H9 (cell line): ENCODE data around the gene KLK1. TPM values are rescaled to one million over a fixed set of nuclear protein-coding genes. Genes with fewer than 3 reads are reported as not detected.

Source experiments
- DNase-seq: peaks from one replicate; pipeline ENCODE4 v3.0.0-alpha.2; 2017
- H2AFZ ChIP-seq: one replicate; pipeline ENCODE4 v1.6.1; 2013; ENCODE audit warnings: mild to moderate bottlenecking, low read length, control low read depth, moderate library complexity
- H2AK5ac ChIP-seq: 2 replicates; pipeline ENCODE4 v1.6.1; 2013; ENCODE audit warnings: low read length, control low read depth, mixed read lengths; ENCODE audit not compliant: insufficient read length
- H2BK120ac ChIP-seq: one replicate; pipeline ENCODE4 v1.6.1; 2013; ENCODE audit warnings: low read depth, mild to moderate bottlenecking, low read length, control low read depth, inconsistent platforms; ENCODE audit not compliant: poor library complexity, severe bottlenecking
- H2BK12ac ChIP-seq: 2 replicates; pipeline ENCODE4 v1.6.1; 2013; ENCODE audit warnings: low read length, control low read depth, mixed read lengths, low read depth; ENCODE audit not compliant: insufficient read length
- H2BK15ac ChIP-seq: 2 replicates; pipeline ENCODE4 v1.6.1; 2013; ENCODE audit warnings: low read depth, low read length, control low read depth
- H2BK20ac ChIP-seq: one replicate; pipeline ENCODE4 v1.6.1; 2013; ENCODE audit warnings: low read depth, mild to moderate bottlenecking, low read length, control low read depth, inconsistent platforms; ENCODE audit not compliant: poor library complexity, severe bottlenecking
- H2BK5ac ChIP-seq: 2 replicates; pipeline ENCODE4 v1.6.1; 2013; ENCODE audit warnings: low read length, control low read depth, mixed read lengths; ENCODE audit not compliant: insufficient read length
- H3K14ac ChIP-seq: 2 replicates; pipeline ENCODE4 v1.6.1; 2013; ENCODE audit warnings: low read length, control low read depth; ENCODE audit not compliant: insufficient read depth
- H3K18ac ChIP-seq: 2 replicates; pipeline ENCODE4 v1.6.1; 2013; ENCODE audit warnings: low read depth, mild to moderate bottlenecking, mixed read lengths, low read length, control low read depth; ENCODE audit not compliant: insufficient read length
- H3K23ac ChIP-seq: 2 replicates; pipeline ENCODE4 v1.6.1; 2013; ENCODE audit warnings: low read length, control low read depth, mixed read lengths, low read depth; ENCODE audit not compliant: insufficient read length
- H3K23me2 ChIP-seq: 2 replicates; pipeline ENCODE4 v1.6.1; 2013; ENCODE audit warnings: low read depth, mild to moderate bottlenecking, mixed read lengths, low read length, control low read depth; ENCODE audit not compliant: insufficient read length, poor library complexity, severe bottlenecking
- H3K27ac ChIP-seq: 2 replicates; pipeline ENCODE4 v1.5.1; 2013; ENCODE audit warnings: low read length, control low read depth, mixed read lengths, low read depth; ENCODE audit not compliant: insufficient read length
- H3K27me3 ChIP-seq: 2 replicates; pipeline ENCODE4 v1.6.1; 2013; ENCODE audit warnings: low read length, control low read depth, inconsistent platforms; ENCODE audit not compliant: insufficient read depth
- H3K4ac ChIP-seq: 2 replicates; pipeline ENCODE4 v1.6.1; 2013; ENCODE audit warnings: low read depth, mild to moderate bottlenecking, control low read depth, inconsistent platforms, low read length, moderate library complexity
- H3K4me1 ChIP-seq: 2 replicates; pipeline ENCODE4 v1.6.1; 2013; ENCODE audit warnings: low read length, control low read depth, inconsistent platforms; ENCODE audit not compliant: insufficient read depth
- H3K4me2 ChIP-seq: 2 replicates; pipeline ENCODE4 v1.6.1; 2013; ENCODE audit warnings: low read length, control low read depth, mixed read lengths; ENCODE audit not compliant: insufficient read length, insufficient read depth
- H3K56ac ChIP-seq: 2 replicates; pipeline ENCODE4 v1.6.1; 2013; ENCODE audit warnings: low read depth, mild to moderate bottlenecking, mixed read lengths, low read length, control low read depth; ENCODE audit not compliant: insufficient read length
- H3K79me1 ChIP-seq: 2 replicates; pipeline ENCODE4 v1.6.1; 2013; ENCODE audit warnings: low read depth, mild to moderate bottlenecking, moderate library complexity, low read length, control low read depth, inconsistent platforms; ENCODE audit not compliant: insufficient read depth, poor library complexity, severe bottlenecking
- H3K79me2 ChIP-seq: 2 replicates; pipeline ENCODE4 v1.6.1; 2013; ENCODE audit warnings: low read length, control low read depth, inconsistent platforms; ENCODE audit not compliant: insufficient read depth
- H3K9ac ChIP-seq: 2 replicates; pipeline ENCODE4 v1.6.1; 2013; ENCODE audit warnings: low read length, control low read depth, mixed read lengths; ENCODE audit not compliant: insufficient read length; ENCODE audit errors: extremely low read depth
- H3K9me3 ChIP-seq: one replicate; pipeline ENCODE4 v1.6.1; 2013; ENCODE audit warnings: low read depth, low read length, inconsistent platforms; ENCODE audit not compliant: control insufficient read depth
- H3T11ph ChIP-seq: one replicate; pipeline ENCODE4 v1.6.1; 2013; ENCODE audit warnings: mild to moderate bottlenecking, low read length, control low read depth, inconsistent platforms
- H4K20me1 ChIP-seq: one replicate; pipeline ENCODE4 v1.6.1; 2013; ENCODE audit not compliant: control insufficient read depth, insufficient read length, insufficient read depth
- H4K5ac ChIP-seq: 2 replicates; pipeline ENCODE4 v1.6.1; 2013; ENCODE audit warnings: low read depth, mild to moderate bottlenecking, mixed read lengths, low read length, control low read depth; ENCODE audit not compliant: insufficient read length
- H4K8ac ChIP-seq: replicated peaks from 2 replicates; pipeline ENCODE4 v1.6.1; 2013; ENCODE audit warnings: low read length, control low read depth, mixed read lengths, low read depth; ENCODE audit not compliant: insufficient read length
- H4K91ac ChIP-seq: 2 replicates; pipeline ENCODE4 v1.6.1; 2013; ENCODE audit warnings: low read depth, mild to moderate bottlenecking, moderate library complexity, mixed read lengths, low read length, control low read depth; ENCODE audit not compliant: insufficient read length
- H3K27ac Mint-ChIP-seq, 3 experiments: 2 replicates in 2 of 3; 3 replicates in 1 of 3; pipeline ENCODE4 v1.8.0; 2020 to 2021; ENCODE audit warnings: mixed read lengths in 3 of 3, mild to moderate bottlenecking in 1 of 3, moderate library complexity in 1 of 3
- H3K27me3 Mint-ChIP-seq: 2 replicates; pipeline ENCODE4 v1.8.0; 2021; ENCODE audit warnings: low read depth, mild to moderate bottlenecking, moderate library complexity, mixed read lengths
- H3K36me3 Mint-ChIP-seq, 3 experiments: 2 replicates in 2 of 3; 3 replicates in 1 of 3; pipeline ENCODE4 v1.8.0; 2020 to 2021; ENCODE audit warnings: low read depth in 3 of 3, mixed read lengths in 3 of 3; ENCODE audit not compliant: insufficient read depth in 1 of 3
- H3K4me1 Mint-ChIP-seq, 2 experiments: 2 replicates each; pipeline ENCODE4 v1.8.0; 2020; ENCODE audit warnings: mixed read lengths in 2 of 2
- H3K4me3 Mint-ChIP-seq, 2 experiments: 2 replicates in 1 of 2; 3 replicates in 1 of 2; pipeline ENCODE4 v1.8.0; 2020 to 2021; ENCODE audit warnings: mild to moderate bottlenecking in 2 of 2, mixed read lengths in 2 of 2, moderate library complexity in 1 of 2
- H3K9me3 Mint-ChIP-seq, 2 experiments: 2 replicates in 1 of 2; 3 replicates in 1 of 2; pipeline ENCODE4 v1.8.0; 2020; ENCODE audit warnings: mild to moderate bottlenecking in 2 of 2, mixed read lengths in 2 of 2, moderate library complexity in 1 of 2
- WGBS: extraction: QIAGEN DNeasy Blood & Tissue Kit; methylation state at CpG from one replicate; pipeline ENCODE4 v1.1.7; 2013; ENCODE audit warnings: missing lambda C conversion rate, low lambda C conversion rate, mixed read lengths; ENCODE audit not compliant: insufficient read length; ENCODE audit errors: extremely low coverage; 5-methylcytosine and 5-hydroxymethylcytosine counted together
- total RNA-seq: library from RNA; stranded (reverse); gene quantifications from 2 replicates; pipeline ENCODE4 v1.2.1, GENCODE V29; 2021
- TF ChIP-seq, protein P1 (sequence below): fragments of 200-600 bp; sonication (generic); conservative IDR thresholded peaks from 3 replicates; pipeline ENCODE4 v1.8.0; 2021; ENCODE audit warnings: antibody characterized with exemption, mild to moderate bottlenecking

The KLK1 gene
- total RNA-seq, 1 experiment from 2014 or later = 2.3 TPM

DNA sequence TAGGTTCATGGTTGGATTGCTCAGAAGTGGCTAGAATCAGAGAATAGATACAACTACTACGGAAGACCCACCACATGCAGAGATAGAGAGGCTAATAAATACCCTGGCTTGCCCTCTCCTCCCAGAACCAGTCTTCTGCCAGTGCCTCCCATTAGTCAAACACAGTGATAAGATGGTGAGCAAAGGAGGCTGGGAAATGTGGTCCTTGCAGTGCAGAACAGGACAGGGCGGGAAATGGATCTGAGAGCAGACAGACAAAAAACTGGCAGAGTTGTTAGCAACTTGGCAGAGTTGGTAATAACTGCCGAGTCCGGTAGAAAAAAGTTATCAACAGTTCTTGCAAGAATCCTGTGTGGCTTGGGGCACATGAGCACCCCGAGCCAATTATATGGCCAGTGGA, 8.7 kb downstream of the KLK1 start:
- Histone ChIP-seq H3K14ac (no peak overlapping the region), H3K27me3 (peaks cover 8% of the 10 kb centered on the region; the same call in 1 of the 2 replicates), H3K9ac (no peak overlapping the region), H3K79me2 (no peaks in the 10 kb centered on the region), H4K8ac (no peak overlapping the region), H3K4me2 (no peak overlapping the region), H2BK120ac (no peak overlapping the region), H2BK12ac (no peak overlapping the region), H2BK5ac (no peak overlapping the region), H4K20me1 (no peaks in the 10 kb centered on the region), H2AK5ac (no peak overlapping the region), H4K5ac (no peak overlapping the region), H3K18ac (no peak overlapping the region), H2AFZ (no peak overlapping the region), H2BK20ac (no peak overlapping the region), H3K27ac (no peak overlapping the region), H2BK15ac (no peak overlapping the region), H3T11ph (no peak overlapping the region), H4K91ac (no peak overlapping the region), H3K9me3 (no peaks in the 10 kb centered on the region), H3K4ac (no peak overlapping the region), H3K79me1 (no peaks in the 10 kb centered on the region), H3K23ac (no peak overlapping the region), H3K4me1 (peaks cover 2% of the 10 kb centered on the region; the same call in 1 of the 2 replicates), H3K56ac (no peak overlapping the region), H3K23me2 (no peaks in the 10 kb centered on the region)
- peaks cover 6 to 10% of the 10 kb centered on the region in 2 experiments; a peak in 4 of 5 replicates for H3K9me3 Mint-ChIP-seq
- peaks cover 0 to 2% (median 0%) of the 10 kb centered on the region in 3 experiments; a peak in 4 of 7 replicates for H3K36me3 Mint-ChIP-seq
- no peak for DNase-seq
- peaks cover 77% of the 10 kb centered on the region for H3K27me3 Mint-ChIP-seq
- no peak overlapping the region for H3K27ac Mint-ChIP-seq
- WGBS = no CpG with 5 or more reads among the region's 5 CpGs
- TF ChIP-seq, protein P1, sequence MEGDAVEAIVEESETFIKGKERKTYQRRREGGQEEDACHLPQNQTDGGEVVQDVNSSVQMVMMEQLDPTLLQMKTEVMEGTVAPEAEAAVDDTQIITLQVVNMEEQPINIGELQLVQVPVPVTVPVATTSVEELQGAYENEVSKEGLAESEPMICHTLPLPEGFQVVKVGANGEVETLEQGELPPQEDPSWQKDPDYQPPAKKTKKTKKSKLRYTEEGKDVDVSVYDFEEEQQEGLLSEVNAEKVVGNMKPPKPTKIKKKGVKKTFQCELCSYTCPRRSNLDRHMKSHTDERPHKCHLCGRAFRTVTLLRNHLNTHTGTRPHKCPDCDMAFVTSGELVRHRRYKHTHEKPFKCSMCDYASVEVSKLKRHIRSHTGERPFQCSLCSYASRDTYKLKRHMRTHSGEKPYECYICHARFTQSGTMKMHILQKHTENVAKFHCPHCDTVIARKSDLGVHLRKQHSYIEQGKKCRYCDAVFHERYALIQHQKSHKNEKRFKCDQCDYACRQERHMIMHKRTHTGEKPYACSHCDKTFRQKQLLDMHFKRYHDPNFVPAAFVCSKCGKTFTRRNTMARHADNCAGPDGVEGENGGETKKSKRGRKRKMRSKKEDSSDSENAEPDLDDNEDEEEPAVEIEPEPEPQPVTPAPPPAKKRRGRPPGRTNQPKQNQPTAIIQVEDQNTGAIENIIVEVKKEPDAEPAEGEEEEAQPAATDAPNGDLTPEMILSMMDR = no peak
- H3K4me1 Mint-ChIP-seq = peaks cover 16 to 23% of the 10 kb centered on the region in 2 experiments
- H3K4me3 Mint-ChIP-seq = no peak overlapping the region
